Subcutaneous adipose tissue (tissue), 4 donors: ENCODE data around the gene MLLT3. TPM values are rescaled to one million over a fixed set of nuclear protein-coding genes. Genes with fewer than 3 reads are reported as not detected.

Source experiments
- CTCF ChIP-seq: fragments of 450-650 bp; IDR thresholded peaks from one replicate; pipeline ENCODE4 v1.5.1; 2016; ENCODE audit warnings: low read depth, mild to moderate bottlenecking, control low read depth, antibody characterized with exemption, moderate library complexity
- total RNA-seq, 4 donors: library from RNA; depleted of rRNA; stranded (reverse); fragments of >200 nt; gene quantifications; one replicate each; pipeline ENCODE4 v1.1.0, GENCODE V29; 2016

MLLT3 gene
- total RNA-seq, 4 donors from 2014 or later: 10.2 to 15.3 (median 11.0) TPM

GRCh38 chr9:20418485-20418884, 203.8 kb downstream of the MLLT3 start:
- no peak for TF ChIP-seq CTCF

GRCh38 chr9:20417373-20418080, 204.8 kb downstream of the MLLT3 start:
- no peak for TF ChIP-seq CTCF

- no peak for TF ChIP-seq CTCF
These were observed 208.1 kb downstream of the MLLT3 start for GRCh38 chr9:20414150-20414549.

GRCh38 chr9:20409321-20410092, 212.8 kb downstream of the MLLT3 start:
- TF ChIP-seq CTCF: no peak

- no peak for TF ChIP-seq CTCF
These were observed 213.8 kb downstream of the MLLT3 start for GRCh38 chr9:20408513-20408912.

- TF ChIP-seq CTCF: no peak
These were observed 215.3 kb downstream of the MLLT3 start for GRCh38 chr9:20407013-20407412.

- no peak for TF ChIP-seq CTCF
These were observed 216.0 kb downstream of the MLLT3 start for GRCh38 chr9:20406344-20406743.
